ENCODE results near the gene RAB17.

Gene RAB17

GRCh38 chr2:237572021-237572741, 18.4 kb downstream of the RAB17 start:
- TF ChIP-seq CTCF (IDR thresholded peaks at IDR 0.05; ENCODE audit: insufficient read depth, low read length, missing control alignments), result peak; percentile 100
- POLR2A ChIA-PET, result interaction anchor here (1.1 to 1.7 kb wide), 2 partner anchors 40 to 60 kb away, joined by 5 to 6 read pairs; no protein-coding TSS in a partner anchor
- peak; percentile 59 for DNase-seq (ENCODE audit: low read depth, low spot score)

DNA sequence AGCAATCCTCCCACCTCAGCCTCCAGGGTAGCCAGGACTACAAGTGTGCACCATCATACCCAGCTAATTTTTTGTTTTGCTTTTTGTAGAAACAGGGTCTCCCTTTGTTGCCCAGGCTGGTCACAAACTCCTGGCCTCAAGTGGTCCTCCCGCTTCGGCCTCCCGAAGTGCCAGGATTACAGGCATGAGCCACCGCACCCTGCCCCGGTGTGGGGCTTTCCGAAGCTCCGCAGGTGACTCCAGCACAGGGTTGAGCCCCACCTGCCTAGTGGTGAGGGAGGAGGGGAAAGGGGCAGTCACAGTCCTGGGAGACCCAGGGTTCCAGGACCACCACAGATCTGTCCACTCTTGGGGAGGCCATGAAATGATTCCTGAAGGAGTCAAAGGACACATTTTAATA, 19.0 kb downstream of the RAB17 start:
- TF ChIP-seq CTCF (IDR thresholded peaks at IDR 0.05; ENCODE audit: insufficient read depth, low read length, missing control alignments), result no peak
- DNase-seq (ENCODE audit: low read depth, low spot score), result no peak
- POLR2A ChIA-PET, result interaction anchor here (1.1 to 1.7 kb wide), 2 partner anchors 39 to 59 kb away, joined by 5 to 6 read pairs; no protein-coding TSS in a partner anchor
- CTCF ChIA-PET, result interaction anchor here (0.6 to 7.9 kb wide), 104 partner anchors 9 to 509 kb away, joined by 3 to 291 read pairs (median 6); partner anchors contain the start of genes COL6A3, COPS8 and MLPH
- H3K4me3 ChIP-seq (ENCODE audit: low read depth, low read length), result no peak overlapping the region

More at GRCh38 chr2:237572021-237572741, 18.4 kb downstream of the RAB17 start:
- CTCF ChIA-PET, result interaction anchor here (0.6 to 7.9 kb wide), 117 partner anchors 10 to 510 kb away, joined by 3 to 291 read pairs (median 6); partner anchors contain the start of genes COL6A3, COPS8 and MLPH
- H3K4me3 ChIP-seq (ENCODE audit: low read depth, low read length), result 0 out of 2 replicates have a peak overlapping the region, but pooled peaks have one; percentile 6

GRCh38 chr2:237570776-237571335, 19.7 kb downstream of the RAB17 start:
- no peak for DNase-seq (ENCODE audit: low read depth, low spot score)
- no peak for TF ChIP-seq CTCF (IDR thresholded peaks at IDR 0.05; ENCODE audit: insufficient read depth, low read length, missing control alignments)
- POLR2A ChIA-PET, result interaction anchor here (0.7 kb wide), 1 partner anchor 524 kb away, joined by 3 read pairs; no protein-coding TSS in a partner anchor
- no peak overlapping the region for H3K4me3 ChIP-seq (ENCODE audit: low read depth, low read length)
- CTCF ChIA-PET, result interaction anchor here (0.8 to 7.9 kb wide), 45 partner anchors 9 to 503 kb away, joined by 3 to 291 read pairs (median 11); partner anchors contain the start of genes COL6A3 and COPS8

DNA sequence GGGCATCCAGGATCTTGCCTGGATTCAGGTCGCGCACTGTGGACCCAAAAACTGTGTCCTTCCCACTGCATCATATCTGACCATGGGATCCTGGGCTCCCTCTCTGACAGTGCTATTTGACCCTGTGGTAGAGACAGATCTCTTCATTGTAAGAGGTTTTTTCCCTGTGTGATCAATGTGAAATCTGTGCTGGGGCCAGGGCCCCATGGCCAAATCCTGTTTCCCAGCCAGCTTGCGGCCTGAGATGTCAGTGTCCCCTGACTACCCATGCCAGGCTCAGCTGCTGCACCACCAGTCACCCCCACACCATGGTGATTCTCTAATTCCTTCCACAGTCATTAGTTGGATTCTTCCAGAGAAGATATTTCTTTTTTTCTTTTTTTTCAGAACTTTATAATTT, 20.6 kb downstream of the RAB17 start:
- ChIA-PET CTCF (interaction anchor here (0.8 to 5.0 kb wide), 4 partner anchors 14 to 447 kb away, joined by 3 to 89 read pairs (median 61); no protein-coding TSS in a partner anchor), POLR2A (no interaction called here)
- TF ChIP-seq CTCF (IDR thresholded peaks at IDR 0.05; ENCODE audit: insufficient read depth, low read length, missing control alignments), result no peak
- no peak overlapping the region for H3K4me3 ChIP-seq (ENCODE audit: low read depth, low read length)
- no peak for DNase-seq (ENCODE audit: low read depth, low spot score)

DNA sequence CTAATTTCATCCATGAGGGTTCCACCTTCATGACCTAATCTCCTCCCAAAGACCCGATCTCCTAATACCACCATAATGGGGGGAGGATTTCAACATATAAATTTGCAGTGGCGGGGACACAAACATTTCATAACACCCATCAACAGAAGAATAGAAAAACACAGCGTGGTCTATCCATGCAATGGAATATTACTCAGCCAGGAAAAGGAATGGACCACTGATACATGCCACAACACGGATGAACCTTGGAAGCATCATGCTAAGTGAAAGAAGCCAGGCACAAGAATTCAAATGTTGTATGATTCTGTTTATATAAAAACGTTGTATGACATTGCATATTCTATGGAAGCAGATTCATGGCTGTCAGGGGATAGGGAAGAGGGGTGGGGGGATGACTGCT, 21.5 kb downstream of the RAB17 start:
- no peak for DNase-seq (ENCODE audit: low read depth, low spot score)
- H3K4me3 ChIP-seq (ENCODE audit: low read depth, low read length), result no peak overlapping the region
- TF ChIP-seq CTCF (IDR thresholded peaks at IDR 0.05; ENCODE audit: insufficient read depth, low read length, missing control alignments), result no peak
- CTCF ChIA-PET, result interaction anchor here (1.9 kb wide), 1 partner anchor 57 kb away, joined by 7 read pairs; no protein-coding TSS in a partner anchor
- POLR2A ChIA-PET, result no interaction called here

Data from AG04449 (cell line).